CD4-positive, alpha-beta T cell treated with Interleukin-21 for 1 hour (primary cell): Measurements from ENCODE around the gene RALGPS2.

ENCODE experiments used
- DNase-seq: peaks from one replicate; pipeline ENCODE4 v3.0.0-alpha.2; 2020

Gene RALGPS2, protein sequence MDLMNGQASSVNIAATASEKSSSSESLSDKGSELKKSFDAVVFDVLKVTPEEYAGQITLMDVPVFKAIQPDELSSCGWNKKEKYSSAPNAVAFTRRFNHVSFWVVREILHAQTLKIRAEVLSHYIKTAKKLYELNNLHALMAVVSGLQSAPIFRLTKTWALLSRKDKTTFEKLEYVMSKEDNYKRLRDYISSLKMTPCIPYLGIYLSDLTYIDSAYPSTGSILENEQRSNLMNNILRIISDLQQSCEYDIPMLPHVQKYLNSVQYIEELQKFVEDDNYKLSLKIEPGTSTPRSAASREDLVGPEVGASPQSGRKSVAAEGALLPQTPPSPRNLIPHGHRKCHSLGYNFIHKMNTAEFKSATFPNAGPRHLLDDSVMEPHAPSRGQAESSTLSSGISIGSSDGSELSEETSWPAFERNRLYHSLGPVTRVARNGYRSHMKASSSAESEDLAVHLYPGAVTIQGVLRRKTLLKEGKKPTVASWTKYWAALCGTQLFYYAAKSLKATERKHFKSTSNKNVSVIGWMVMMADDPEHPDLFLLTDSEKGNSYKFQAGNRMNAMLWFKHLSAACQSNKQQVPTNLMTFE

DNA sequence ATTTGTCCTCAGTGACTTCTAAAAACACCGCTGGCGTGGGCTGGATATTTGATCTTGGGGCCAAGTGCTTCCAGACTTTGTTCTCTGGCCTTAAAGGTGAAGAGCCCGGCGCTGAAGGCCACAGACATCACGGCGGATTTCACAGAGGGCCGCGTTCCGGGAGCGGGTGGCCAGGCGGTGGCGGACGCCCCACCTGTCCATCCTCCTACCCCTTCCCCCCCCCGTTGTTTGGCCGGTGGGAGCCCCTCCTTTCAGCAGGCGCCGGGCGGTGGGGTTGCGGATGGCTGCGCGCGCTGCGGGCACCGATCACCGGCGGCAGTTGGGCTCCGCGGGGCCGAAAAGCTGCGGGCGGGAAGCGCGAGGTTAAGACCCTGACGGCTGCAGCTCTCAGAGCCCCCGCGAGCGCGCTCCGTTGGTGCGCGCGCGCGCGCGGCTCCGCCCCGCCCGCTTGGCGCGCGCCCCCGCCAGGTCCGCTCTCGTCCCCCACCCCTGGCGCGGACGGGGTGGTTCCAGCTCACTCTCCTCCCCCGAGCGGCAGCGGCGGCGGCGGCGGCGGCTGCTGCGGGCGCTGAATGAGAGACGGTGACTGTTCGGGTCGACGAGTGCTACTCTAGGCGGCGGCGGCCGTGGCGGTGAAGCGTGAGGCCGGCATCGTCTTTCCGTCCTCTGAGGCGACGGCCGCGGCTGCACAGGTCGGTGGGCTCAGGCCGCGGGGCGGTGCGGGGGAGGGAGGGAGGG is at the start of gene RALGPS2:
Gene RALGPS2 (plus strand): TSS at position 517 of the 738 bp plus-strand sequence. CDS start 51,521 bp downstream, outside the sequence.
- peak; percentile 64 for DNase-seq

DNA sequence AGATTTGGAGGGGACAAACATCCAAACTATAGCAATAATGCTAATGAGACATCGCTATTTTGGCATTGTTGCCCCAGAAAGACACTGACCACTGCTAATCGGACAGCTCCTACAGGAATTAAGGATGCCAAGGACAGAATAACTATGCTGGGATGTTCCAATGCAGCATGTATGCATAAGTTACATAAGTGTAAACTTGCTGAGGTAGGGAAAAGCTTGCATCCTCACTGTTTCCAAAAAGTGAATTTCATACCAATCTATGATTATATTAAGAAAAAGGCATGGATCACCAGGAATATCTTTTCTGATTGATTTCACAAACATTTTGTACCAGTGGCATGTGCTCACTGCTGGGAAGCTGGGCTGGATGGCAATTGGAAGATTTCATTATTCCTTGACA is 45.8 kb upstream of the RALGPS2 start:
- no peak for DNase-seq

DNA sequence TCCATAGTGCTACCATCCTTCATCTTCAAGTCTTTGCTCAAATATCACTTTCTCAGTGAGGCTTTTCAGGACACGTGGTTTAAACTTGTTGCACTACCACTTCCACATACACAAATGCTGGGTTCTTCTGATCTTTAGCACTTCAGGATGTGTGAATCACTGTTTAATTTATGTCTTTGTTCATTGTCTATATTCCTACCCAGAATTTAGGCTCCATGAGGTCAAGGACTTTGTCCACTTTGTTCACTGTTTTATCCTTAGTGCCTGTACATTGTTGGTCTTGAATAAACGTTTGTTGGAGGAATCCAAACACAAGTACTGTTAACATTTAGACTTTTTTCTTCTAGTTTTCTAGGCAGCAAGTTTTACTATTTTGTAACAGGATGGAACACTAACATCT is 42.6 kb upstream of the RALGPS2 start:
- DNase-seq: no peak

- DNase-seq: no peak
These were observed 42.2 kb upstream of the RALGPS2 start for GRCh38 chr1:178682886-178683285.

GRCh38 chr1:178683291-178683690 is 41.8 kb upstream of the RALGPS2 start:
- no peak for DNase-seq

DNA sequence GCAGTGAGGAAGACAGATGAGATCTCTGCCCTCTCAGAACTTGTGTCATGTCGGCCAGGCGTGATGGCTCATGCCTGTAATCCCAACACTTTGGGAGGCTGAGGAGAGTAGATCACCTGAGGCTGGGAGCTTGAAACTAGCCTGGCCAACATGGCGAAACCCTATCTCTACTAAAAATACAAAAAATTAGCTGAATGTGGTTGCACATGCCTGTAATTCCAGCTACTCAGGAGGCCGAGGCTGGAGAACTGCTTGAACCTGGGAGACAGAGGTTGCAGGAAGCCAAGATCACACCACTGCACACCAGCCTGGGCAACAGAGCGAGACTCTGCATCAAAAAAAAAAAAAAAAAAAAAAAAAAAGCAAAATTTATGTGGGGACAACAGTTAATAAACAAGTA is 40.9 kb upstream of the RALGPS2 start:
- DNase-seq: no peak

DNA sequence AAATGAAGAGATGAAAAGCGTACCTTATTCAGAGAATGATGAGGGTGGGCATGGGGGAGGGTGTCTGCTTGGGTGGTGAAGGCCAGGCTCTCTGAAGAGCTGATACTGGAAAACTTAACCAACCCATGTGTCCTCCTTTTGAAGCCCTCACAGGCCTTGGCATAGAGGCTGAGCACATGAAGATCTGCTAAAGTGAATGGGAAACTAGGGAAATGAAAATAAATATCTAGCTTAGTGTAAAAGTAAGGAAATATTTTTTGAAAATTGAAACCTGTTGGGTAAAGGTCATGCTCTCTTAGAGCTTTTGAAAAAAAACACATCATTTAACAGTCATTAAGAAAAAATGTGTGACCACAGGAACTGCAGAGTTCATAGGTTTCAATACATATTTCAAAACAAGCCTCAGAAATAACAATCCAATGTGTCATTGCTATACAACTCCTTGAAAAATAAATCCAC is 40.5 kb upstream of the RALGPS2 start:
- no peak for DNase-seq

- no peak for DNase-seq
These were observed 38.6 kb upstream of the RALGPS2 start for GRCh38 chr1:178686407-178686806.

GRCh38 chr1:178688244-178688643 is 36.8 kb upstream of the RALGPS2 start:
- DNase-seq: no peak

- DNase-seq: no peak
These were observed 35.3 kb upstream of the RALGPS2 start for GRCh38 chr1:178689769-178690168.

GRCh38 chr1:178690496-178690895 is 34.5 kb upstream of the RALGPS2 start:
- DNase-seq: no peak

GRCh38 chr1:178692564-178693327 is 32.3 kb upstream of the RALGPS2 start:
- no peak for DNase-seq

DNA sequence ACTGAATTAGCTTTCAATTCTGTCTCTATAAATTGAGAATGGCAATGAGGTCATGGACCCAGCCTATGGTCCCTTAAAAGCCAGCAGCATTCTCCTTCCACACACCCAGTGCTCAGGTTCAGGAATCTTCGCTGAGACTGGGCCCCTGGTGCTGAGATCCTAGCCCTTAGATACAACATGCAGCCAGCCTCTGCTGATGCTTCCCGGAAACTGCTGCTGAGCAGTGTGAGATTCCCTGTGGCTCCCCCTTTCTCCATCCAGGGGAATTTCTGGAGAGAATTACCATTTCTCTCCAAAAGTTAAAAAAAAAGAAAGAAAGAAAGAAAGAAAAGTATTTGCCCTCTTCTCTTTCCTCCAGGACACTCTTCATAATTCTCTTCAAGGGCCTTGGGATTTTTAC is 31.7 kb upstream of the RALGPS2 start:
- no peak for DNase-seq

- no peak for DNase-seq
These were observed 30.0 kb upstream of the RALGPS2 start for GRCh38 chr1:178694923-178695525.

DNA sequence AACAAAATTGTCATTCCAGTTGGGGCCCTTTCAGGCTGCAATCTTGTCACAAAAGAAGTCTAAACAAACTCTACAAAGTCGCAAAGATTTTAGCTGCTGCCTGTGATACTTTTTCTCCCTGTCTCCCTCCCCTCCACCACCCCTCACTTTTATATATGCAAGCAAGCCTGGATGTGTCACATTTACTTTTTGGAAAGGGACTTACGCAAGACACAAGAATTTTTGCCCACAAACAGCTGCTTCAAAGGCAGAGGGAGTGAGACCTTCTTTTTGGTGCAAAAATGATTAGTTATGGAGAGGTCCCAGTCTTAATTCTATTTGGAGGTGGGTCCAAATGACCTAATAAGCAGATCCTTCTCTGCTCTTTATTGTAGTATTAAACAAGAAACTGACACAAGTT is 22.9 kb upstream of the RALGPS2 start:
- no peak for DNase-seq

DNA sequence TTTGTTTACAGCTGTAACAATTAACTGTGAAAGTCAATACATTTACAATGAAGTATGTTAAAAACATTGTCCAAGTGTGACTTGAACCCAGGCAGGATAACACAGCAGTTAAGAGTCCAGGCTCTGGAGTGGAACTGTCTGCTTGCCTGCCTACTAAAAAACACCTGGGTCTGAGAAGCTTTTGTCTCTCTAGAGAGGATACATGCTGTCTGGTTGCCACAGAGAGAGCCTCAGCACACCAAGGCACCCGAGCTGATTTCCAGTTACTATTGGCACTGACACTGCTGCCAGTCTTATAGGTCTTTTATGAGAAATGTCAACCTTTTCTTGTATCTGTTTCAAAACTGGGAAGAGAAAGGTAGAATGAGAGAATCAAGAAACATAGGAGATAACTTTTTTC is 20.2 kb upstream of the RALGPS2 start:
- DNase-seq: no peak

DNA sequence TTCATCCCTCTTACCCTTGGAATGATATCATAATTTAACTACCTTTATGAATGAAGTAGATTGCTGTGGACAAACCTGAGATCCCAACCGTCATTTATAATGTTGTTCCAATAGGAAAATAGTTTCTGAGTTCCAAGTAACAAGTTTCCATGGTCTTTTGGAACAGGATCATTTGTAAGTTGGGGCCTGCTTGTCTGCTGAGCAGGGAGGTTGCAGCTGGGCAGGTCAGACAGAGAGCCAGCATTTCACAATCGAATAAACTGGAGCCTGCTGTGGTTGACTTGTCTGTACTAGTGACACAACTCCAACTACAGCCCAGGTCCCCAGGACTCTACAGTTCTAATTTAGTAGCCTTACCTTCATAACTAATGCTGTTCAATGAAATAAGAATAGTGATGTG is 18.6 kb upstream of the RALGPS2 start:
- no peak for DNase-seq

- no peak for DNase-seq
These were observed 11.8 kb upstream of the RALGPS2 start for GRCh38 chr1:178713259-178713658.

GRCh38 chr1:178714453-178714852 is 10.6 kb upstream of the RALGPS2 start:
- no peak for DNase-seq

DNA sequence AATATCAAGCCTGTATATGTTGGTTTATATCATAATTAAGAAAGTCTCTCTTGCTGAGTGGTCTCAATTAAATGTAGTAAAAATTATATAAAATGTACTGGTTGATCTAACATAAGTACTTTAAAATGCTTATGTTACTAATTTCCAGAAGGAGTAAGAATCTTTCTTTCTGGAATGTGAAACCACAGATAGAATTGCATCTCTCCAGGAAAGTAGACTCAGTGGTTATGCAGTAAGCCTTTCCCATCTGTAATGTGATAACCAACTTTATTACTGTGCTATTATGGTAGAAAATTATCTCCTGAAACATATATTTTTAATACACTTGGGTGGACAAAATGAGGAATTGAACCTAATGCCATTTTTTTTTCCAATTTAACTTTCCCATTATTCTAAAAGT is 8.9 kb upstream of the RALGPS2 start:
- no peak for DNase-seq

DNA sequence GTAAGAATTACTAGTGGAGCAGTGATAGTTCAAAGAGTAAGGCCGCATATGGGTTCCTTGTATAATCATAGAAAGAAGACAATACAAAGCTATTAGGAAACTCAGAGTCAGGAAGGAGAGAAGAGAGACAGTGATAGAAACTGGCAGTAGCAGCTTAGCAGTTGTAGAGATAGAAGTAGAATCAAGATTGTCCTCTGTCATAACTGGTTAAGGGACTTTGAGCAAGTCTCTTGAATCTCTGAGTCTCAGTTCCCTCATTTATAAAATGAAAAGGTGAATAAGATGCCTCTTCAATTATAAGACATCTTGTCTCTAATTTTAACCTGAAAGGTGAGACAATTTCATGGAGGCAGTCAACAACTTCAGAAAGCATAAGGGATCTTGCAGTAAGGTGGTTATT is 6.5 kb upstream of the RALGPS2 start:
- no peak for DNase-seq

DNA sequence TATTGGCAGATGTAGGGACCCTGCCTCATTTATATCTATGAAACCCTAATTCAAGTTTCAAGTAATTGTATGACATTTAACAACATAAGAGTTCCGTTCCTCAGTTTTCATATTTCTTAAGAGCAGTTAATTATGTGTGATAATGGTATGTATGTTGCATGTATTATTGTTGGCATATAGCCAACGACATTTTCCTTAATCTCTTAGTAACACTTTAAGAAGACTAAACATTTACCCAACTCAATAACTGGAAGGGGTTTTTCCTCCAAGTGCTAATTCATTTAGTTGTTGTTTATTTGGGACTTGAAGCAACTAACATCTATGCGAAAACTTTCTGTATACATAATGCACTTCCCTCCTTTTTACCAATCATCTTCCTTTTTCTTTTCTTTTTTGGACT is 1.5 kb upstream of the RALGPS2 start:
- no peak for DNase-seq

- DNase-seq: no peak
These were observed 692 bp upstream of the RALGPS2 start for GRCh38 chr1:178724376-178724727.
